Skeletal muscle satellite cell (primary cell): ENCODE results near the gene ZBBX.

ENCODE experiments used
- H3K27me3 ChIP-seq: 2 replicates; pipeline ENCODE4 v1.7.0; 2013; ENCODE audit warnings: low read length; ENCODE audit not compliant: control insufficient read depth, insufficient read depth
- H3K36me3 ChIP-seq: 2 replicates; pipeline ENCODE4 v1.7.0; 2013; ENCODE audit warnings: mild to moderate bottlenecking, control low read depth, low read length; ENCODE audit not compliant: insufficient read depth
- H3K4me1 ChIP-seq: 2 replicates; pipeline ENCODE4 v1.7.0; 2013; ENCODE audit warnings: low read length; ENCODE audit not compliant: control insufficient read depth, insufficient read depth
- H3K4me2 ChIP-seq: 2 replicates; pipeline ENCODE4 v1.7.0; 2013; ENCODE audit warnings: mild to moderate bottlenecking, low read length
- H3K4me3 ChIP-seq: 2 replicates; pipeline ENCODE4 v1.7.0; 2013; ENCODE audit warnings: low read length
- H3K9ac ChIP-seq: 2 replicates; pipeline ENCODE4 v1.7.0; 2013; ENCODE audit warnings: mild to moderate bottlenecking, low read depth, low read length, moderate library complexity
- H3K9me3 ChIP-seq: replicated peaks from 2 replicates; pipeline ENCODE4 v1.7.0; 2013; ENCODE audit warnings: mild to moderate bottlenecking, control low read depth, low read length

The ZBBX gene

GRCh38 chr3:167361306-167361705 is 18.8 kb downstream of the ZBBX start:
- Histone ChIP-seq H3K9me3 (no peaks in the 10 kb centered on the region), H3K36me3 (no peaks in the 10 kb centered on the region), H3K9ac (no peak overlapping the region), H3K27me3 (no peaks in the 10 kb centered on the region), H3K4me1 (no peaks in the 10 kb centered on the region), H3K4me3 (no peak overlapping the region), H3K4me2 (no peak overlapping the region)

GRCh38 chr3:167355446-167355845 is 24.7 kb downstream of the ZBBX start:
- no peak overlapping the region for H3K9ac ChIP-seq
- H3K4me1 ChIP-seq, result no peaks in the 10 kb centered on the region
- H3K27me3 ChIP-seq, result no peaks in the 10 kb centered on the region
- no peak overlapping the region for H3K4me3 ChIP-seq
- H3K36me3 ChIP-seq, result no peaks in the 10 kb centered on the region
- no peaks in the 10 kb centered on the region for H3K9me3 ChIP-seq
- no peak overlapping the region for H3K4me2 ChIP-seq

- Histone ChIP-seq H3K4me1 (no peaks in the 10 kb centered on the region), H3K27me3 (no peaks in the 10 kb centered on the region), H3K4me3 (no peak overlapping the region), H3K36me3 (no peaks in the 10 kb centered on the region), H3K4me2 (no peak overlapping the region), H3K9me3 (no peaks in the 10 kb centered on the region), H3K9ac (no peak overlapping the region)
Observed at GRCh38 chr3:167354751-167355150, 25.3 kb downstream of the ZBBX start.

- no peaks in the 10 kb centered on the region for H3K4me1 ChIP-seq
- no peak overlapping the region for H3K4me3 ChIP-seq
- no peaks in the 10 kb centered on the region for H3K27me3 ChIP-seq
- no peak overlapping the region for H3K4me2 ChIP-seq
- H3K36me3 ChIP-seq, result no peaks in the 10 kb centered on the region
- H3K9ac ChIP-seq, result no peak overlapping the region
- no peaks in the 10 kb centered on the region for H3K9me3 ChIP-seq
Observed at GRCh38 chr3:167350245-167350862, 29.7 kb downstream of the ZBBX start.

- no peak overlapping the region for H3K9ac ChIP-seq
- no peaks in the 10 kb centered on the region for H3K4me1 ChIP-seq
- H3K4me2 ChIP-seq, result no peak overlapping the region
- no peaks in the 10 kb centered on the region for H3K9me3 ChIP-seq
- no peak overlapping the region for H3K4me3 ChIP-seq
- no peaks in the 10 kb centered on the region for H3K36me3 ChIP-seq
- no peaks in the 10 kb centered on the region for H3K27me3 ChIP-seq
Observed at GRCh38 chr3:167346171-167346570, 33.9 kb downstream of the ZBBX start.

GRCh38 chr3:167330993-167331785 is 48.9 kb downstream of the ZBBX start:
- H3K9ac ChIP-seq, result no peak overlapping the region
- no peaks in the 10 kb centered on the region for H3K36me3 ChIP-seq
- H3K27me3 ChIP-seq, result no peaks in the 10 kb centered on the region
- no peaks in the 10 kb centered on the region for H3K4me1 ChIP-seq
- H3K4me2 ChIP-seq, result no peak overlapping the region
- no peaks in the 10 kb centered on the region for H3K9me3 ChIP-seq
- no peak overlapping the region for H3K4me3 ChIP-seq

- Histone ChIP-seq H3K4me2 (no peak overlapping the region), H3K4me3 (no peak overlapping the region), H3K9ac (no peak overlapping the region), H3K36me3 (no peaks in the 10 kb centered on the region), H3K4me1 (no peaks in the 10 kb centered on the region), H3K27me3 (no peaks in the 10 kb centered on the region), H3K9me3 (peaks cover 2% of the 10 kb centered on the region)
Observed at GRCh38 chr3:167323572-167323971, 56.5 kb downstream of the ZBBX start.

- Histone ChIP-seq H3K4me1 (no peaks in the 10 kb centered on the region), H3K9me3 (no peaks in the 10 kb centered on the region), H3K9ac (no peak overlapping the region), H3K36me3 (no peaks in the 10 kb centered on the region), H3K4me2 (no peak overlapping the region), H3K27me3 (no peaks in the 10 kb centered on the region), H3K4me3 (no peak overlapping the region)
Observed at GRCh38 chr3:167318996-167319615, 61.0 kb downstream of the ZBBX start.

GRCh38 chr3:167318306-167318705 is 61.8 kb downstream of the ZBBX start:
- Histone ChIP-seq H3K9me3 (no peaks in the 10 kb centered on the region), H3K9ac (no peak overlapping the region), H3K4me3 (no peak overlapping the region), H3K27me3 (no peaks in the 10 kb centered on the region), H3K4me2 (no peak overlapping the region), H3K36me3 (no peaks in the 10 kb centered on the region), H3K4me1 (no peaks in the 10 kb centered on the region)

- no peaks in the 10 kb centered on the region for H3K36me3 ChIP-seq
- H3K4me1 ChIP-seq, result no peaks in the 10 kb centered on the region
- H3K27me3 ChIP-seq, result no peaks in the 10 kb centered on the region
- no peak overlapping the region for H3K9ac ChIP-seq
- H3K4me2 ChIP-seq, result no peak overlapping the region
- no peaks in the 10 kb centered on the region for H3K9me3 ChIP-seq
- no peak overlapping the region for H3K4me3 ChIP-seq
Observed at GRCh38 chr3:167306319-167306718, 73.8 kb downstream of the ZBBX start.

GRCh38 chr3:167305340-167305890 is 74.7 kb downstream of the ZBBX start:
- Histone ChIP-seq H3K36me3 (no peaks in the 10 kb centered on the region), H3K27me3 (no peaks in the 10 kb centered on the region), H3K4me1 (no peaks in the 10 kb centered on the region), H3K4me2 (no peak overlapping the region), H3K9ac (no peak overlapping the region), H3K9me3 (no peaks in the 10 kb centered on the region), H3K4me3 (no peak overlapping the region)
